PC-9 (cell line): ENCODE data around the gene ADIPOQ.

Experiments used
- CTCF ChIP-seq: fragments of 200-600 bp; sonication (generic); conservative IDR thresholded peaks from 2 replicates; pipeline ENCODE4 v1.6.1; 2017; ENCODE audit warnings: mixed run types, antibody characterized with exemption, mild to moderate bottlenecking, moderate library complexity
- EZH2 ChIP-seq: fragments of 200-600 bp; sonication (generic); IDR thresholded peaks from 2 replicates; pipeline ENCODE4 v1.8.0; 2017; ENCODE audit warnings: antibody characterized with exemption, low read depth

- TF ChIP-seq CTCF (no peak), EZH2 (no peak)
Measured at GRCh38 chr3:186890911-186891310, 48.4 kb downstream of the ADIPOQ start.
